K562 (cell line): ENCODE data around the gene LMAN2. TPM values are rescaled to one million over a fixed set of nuclear protein-coding genes. Genes with fewer than 3 reads are reported as not detected.

Source experiments
- ASH1L ChIP-seq: fragments of 450-650 bp; IDR thresholded peaks from 2 replicates; pipeline ENCODE4 v1.6.1; 2018; ENCODE audit warnings: borderline replicate concordance, mild to moderate bottlenecking, low read depth; ENCODE audit not compliant: partially characterized antibody
- CREB5 ChIP-seq: fragments of 250-450 bp; sonication (Bioruptor Pico); IDR thresholded peaks from 2 replicates; pipeline ENCODE4 v1.5.0; 2020; ENCODE audit warnings: mild to moderate bottlenecking
- CREM ChIP-seq: IDR thresholded peaks from 2 replicates; pipeline ENCODE4 v1.6.1; 2014; ENCODE audit warnings: antibody characterized with exemption, low read depth
- CTCFL ChIP-seq: IDR thresholded peaks from 2 replicates; pipeline ENCODE4 v1.6.1; 2011; ENCODE audit warnings: borderline replicate concordance, low read depth, mild to moderate bottlenecking, moderate library complexity, low read length; ENCODE audit not compliant: insufficient read depth, poor library complexity, severe bottlenecking
- ELF1 ChIP-seq: fragments of 200-800 bp; sonication (Bioruptor generic); IDR thresholded peaks from 2 replicates; pipeline ENCODE4 v1.6.1; 2016; ENCODE audit warnings: missing genetic modification characterization, missing compliant biosample characterization
- ETS1 ChIP-seq: conservative IDR thresholded peaks from 2 replicates; pipeline ENCODE4 v1.6.1; 2011; ENCODE audit warnings: low read depth, mild to moderate bottlenecking, low read length; ENCODE audit not compliant: control insufficient read depth
- MAFF ChIP-seq: IDR thresholded peaks from 2 replicates; pipeline ENCODE4 v1.6.1; 2012; ENCODE audit warnings: low read length, improper control_type of control experiment
- MBD1 ChIP-seq: fragments of 250-450 bp; sonication (Bioruptor Pico); IDR thresholded peaks from 2 replicates; pipeline ENCODE4 v1.8.0; 2022; ENCODE audit warnings: inconsistent platforms
- MTA1 ChIP-seq: fragments of 450-650 bp; IDR thresholded peaks from 2 replicates; pipeline ENCODE4 v1.6.1; 2017; ENCODE audit warnings: borderline replicate concordance
- MYNN ChIP-seq, 2 experiments: sonication (generic); formaldehyde crosslinking in 1 of 2; IDR thresholded peaks; 2 replicates each; pipeline versions ENCODE4 v1.5.0 to v1.6.1; 2016 to 2020; ENCODE audit warnings: antibody characterized with exemption in 1 of 2, missing genetic modification reagents in 1 of 2
- PTTG1 ChIP-seq: fragments of 450-650 bp; IDR thresholded peaks from 2 replicates; pipeline ENCODE4 v1.6.1; 2016; ENCODE audit warnings: low read depth, mild to moderate bottlenecking, missing genetic modification characterization, missing compliant biosample characterization
- RBFOX2 ChIP-seq: fragments of 200-400 bp; formaldehyde crosslinking; IDR thresholded peaks from 2 replicates; pipeline ENCODE4 v1.6.1; 2017; ENCODE audit warnings: low read depth, mild to moderate bottlenecking, low read length, moderate library complexity
- RFX1 ChIP-seq: fragments of 450-650 bp; IDR thresholded peaks from 2 replicates; pipeline ENCODE4 v1.6.1; 2016; ENCODE audit warnings: mild to moderate bottlenecking, moderate library complexity
- XRCC5 ChIP-seq: fragments of 200-400 bp; formaldehyde crosslinking; IDR thresholded peaks from 2 replicates; pipeline ENCODE4 v1.6.1; 2017; ENCODE audit warnings: low read depth, mild to moderate bottlenecking, low read length
- ZNF277 ChIP-seq: fragments of 250-450 bp; sonication (Bioruptor Pico); IDR thresholded peaks from 2 replicates; pipeline ENCODE4 v1.8.0; 2022; ENCODE audit warnings: inconsistent platforms, mild to moderate bottlenecking, moderate library complexity, borderline replicate concordance
- ZNF512 ChIP-seq: IDR thresholded peaks from 2 replicates; pipeline ENCODE4 v1.6.1; 2016; ENCODE audit warnings: missing genetic modification characterization, missing compliant biosample characterization
- ZNF77 ChIP-seq: fragments of 250-450 bp; sonication (Bioruptor Pico); IDR thresholded peaks from 2 replicates; pipeline ENCODE4 v1.5.0; 2020
- polyA plus RNA-seq, 8 experiments: library from polyadenylated mRNA; depleted of rRNA in 4 of 8; stranded (reverse) in 5 of 8; unstranded in 3 of 8; fragments of >200 nt; fragmentation: Nextera tagmentation in 2 of 8; fragmentation: Illumina TruSeq in 1 of 8; extraction: Ambion mirVana in 2 of 8; extraction: Trizol in 1 of 8; gene quantifications; 2 replicates each; pipeline versions ENCODE4 v1.2.1 to v1.2.3, GENCODE V29; 2011 to 2014; ENCODE audit warnings: inconsistent platforms in 1 of 8, missing spikeins in 1 of 8
- total RNA-seq, 7 experiments: library from RNA; depleted of rRNA in 6 of 7; stranded (reverse); fragments of >200 nt in 6 of 7; fragmentation: Illumina TruSeq in 2 of 7; extraction: Trizol in 2 of 7; gene quantifications; 2 replicates each; pipeline versions ENCODE4 v1.2.1 to v1.2.3, GENCODE V29; 2011 to 2021; ENCODE audit warnings: low replicate concordance in 1 of 7

LMAN2 gene
- total and polyA plus RNA-seq, 9 of the 15 experiments (the other 6 are each of a cell fraction or from before 2014, with no cell fraction given) = 2.7 to 254 (median 136) TPM

GRCh38 chr5:177362610-177363507 lies 11.4 kb upstream of the LMAN2 start (continued):
- TF ChIP-seq ZNF512 (tag) (no peak), CREM (peak; percentile 60; the same call in 1 of the 2 replicates), RFX1 (no peak), MBD1 (CRISPR knock-in tag) (no peak), ASH1L (no peak), CTCFL (no peak), MAFF (no peak), RBFOX2 (peak; percentile 62), XRCC5 (no peak), CREB5 (no peak), MYNN (IDR thresholded peaks at IDR 0.05) (no peak), MYNN (CRISPR knock-in tag; IDR thresholded peaks at IDR 0.05) (no peak), ZNF277 (CRISPR knock-in tag) (no peak), ETS1 (no peak), PTTG1 (tag) (no peak), ZNF77 (CRISPR knock-in tag) (no peak), ELF1 (tag) (no peak; the same call in 1 of the 2 replicates), MTA1 (no peak)
